HepG2 (cell line): ENCODE results near the gene BTG4. TPM values are rescaled to one million over a fixed set of nuclear protein-coding genes. Genes with fewer than 3 reads are reported as not detected.

Experiments used
- ATAC-seq: fragments of 200-7000 bp; cut with Tn5 transposase; 3 replicates; pipeline ENCODE4 v1.9.1; 2020; ENCODE audit warnings: mild to moderate bottlenecking, moderate library complexity
- BruUV-seq: library from RNA; stranded (reverse); fragments of 400-500 nt; replicated peaks from 2 replicates; lab custom pipeline; 2021; lab: Mats Ljungman, UMichigan
- CTCF ChIA-PET: fragments of 300-600 bp; formaldehyde crosslinking; extraction: SDS; loops from one replicate; lab custom pipeline; 2021; ENCODE audit warnings: low total read pairs, inconsistent platforms, low intra/inter-chr PET ratio; lab: Yijun Ruan, JAX
- POLR2A ChIA-PET: fragments of 350-600 bp; sonication (Branson Sonifier 250); formaldehyde crosslinking; loops from one replicate; lab custom pipeline; 2020; ENCODE audit warnings: antibody characterized with exemption, inconsistent platforms; lab: Yijun Ruan, JAX
- DNase-seq: peaks from one replicate; pipeline ENCODE4 v3.0.0-alpha.2; 2015; ENCODE audit warnings: low spot score
- FAIRE-seq: peaks from 3 replicates; lab custom pipeline; 2011; peaks lifted over from hg19 to GRCh38; lab: Jason Lieb, UNC
- H2AFZ ChIP-seq: one replicate; pipeline ENCODE4 v1.6.1; 2011; ENCODE audit warnings: low read length, inconsistent platforms
- H3K27ac ChIP-seq: fragments of 300-600 bp; 3 replicates; pipeline ENCODE4 v1.8.0; 2011; ENCODE audit warnings: mixed run types, mild to moderate bottlenecking, mixed read lengths, low read length, inconsistent platforms; ENCODE audit not compliant: insufficient read depth; ENCODE audit errors: extremely low read length
- H3K27me3 ChIP-seq, 2 experiments: fragments of 200-600 bp in 1 of 2; 2 replicates in 1 of 2; 3 replicates in 1 of 2; pipeline versions ENCODE4 v1.6.0 to v1.8.0; 2011; ENCODE audit warnings: low read length in 2 of 2, mild to moderate bottlenecking in 2 of 2, moderate library complexity in 2 of 2, inconsistent platforms in 1 of 2; ENCODE audit not compliant: insufficient read depth in 2 of 2, control insufficient read depth in 1 of 2
- H3K36me3 ChIP-seq, 2 experiments: fragments of 200-600 bp in 1 of 2; replicated peaks in 1 of 2; 2 replicates in 1 of 2; 3 replicates in 1 of 2; pipeline versions ENCODE4 v1.5.1 to v1.8.0; 2011; ENCODE audit warnings: low read length in 2 of 2, inconsistent platforms in 1 of 2; ENCODE audit not compliant: insufficient read depth in 2 of 2, control insufficient read depth in 1 of 2
- H3K4me1 ChIP-seq: 2 replicates; pipeline ENCODE4 v1.5.1; 2012; ENCODE audit warnings: low read length, inconsistent platforms; ENCODE audit not compliant: insufficient read depth
- H3K4me2 ChIP-seq: 2 replicates; pipeline ENCODE4 v1.6.0; 2011; ENCODE audit warnings: low read depth, low read length, inconsistent platforms
- H3K4me3 ChIP-seq, 3 experiments: fragments of 200-600 bp in 1 of 3; sonication (generic), shearing (Covaris generic) in 1 of 3; replicated peaks in 1 of 3; 2 replicates each; pipeline ENCODE4 v1.5.1; 2011 to 2016; ENCODE audit warnings: low read length in 3 of 3, inconsistent platforms in 2 of 3, low read depth in 2 of 3, mild to moderate bottlenecking in 2 of 3, control low read depth in 1 of 3, mixed read lengths in 1 of 3; ENCODE audit not compliant: insufficient read depth in 1 of 3
- H3K79me2 ChIP-seq: one replicate; pipeline ENCODE4 v1.6.1; 2011; ENCODE audit warnings: low read length, inconsistent platforms; ENCODE audit not compliant: insufficient read depth
- H3K9ac ChIP-seq: 2 replicates; pipeline ENCODE4 v1.6.0; 2011; ENCODE audit warnings: mild to moderate bottlenecking, low read depth, low read length, inconsistent platforms; ENCODE audit not compliant: insufficient read depth
- H3K9me3 ChIP-seq: 2 replicates; pipeline ENCODE4 v1.5.1; 2012; ENCODE audit warnings: mild to moderate bottlenecking, low read length
- H4K20me1 ChIP-seq: 2 replicates; pipeline ENCODE4 v1.6.0; 2011; ENCODE audit warnings: inconsistent platforms, mild to moderate bottlenecking, low read length, moderate library complexity; ENCODE audit not compliant: insufficient read depth
- ZNF766 ChIP-seq: sonication (generic); formaldehyde crosslinking; IDR thresholded peaks from 2 replicates; pipeline ENCODE4 v1.5.0; 2020; ENCODE audit warnings: missing genetic modification reagents, borderline replicate concordance
- ZSCAN25 ChIP-seq: sonication (generic); formaldehyde crosslinking; IDR thresholded peaks from 2 replicates; pipeline ENCODE4 v1.8.0; 2022; ENCODE audit warnings: mild to moderate bottlenecking, missing genetic modification reagents
- WGBS: methylation state at CpG from one replicate; pipeline ENCODE4 v1.1.6; 2017; ENCODE audit warnings: low lambda C conversion rate; 5-methylcytosine and 5-hydroxymethylcytosine counted together
- in situ Hi-C: cut with HindIII; loops from 2 replicates; pipeline ENCODE4 v1.10.0; 2017; ENCODE audit warnings: low pct_unique_long_range_greater_than_20kb; ENCODE audit not compliant: extremely low pct_ligation_motif_present
- intact Hi-C: fragments of 100-400 bp; cut with micrococcal nuclease; formaldehyde crosslinking; loops from one replicate; pipeline ENCODE4 v1.10.0; 2022; ENCODE audit not compliant: unreplicated experiment
- polyA plus RNA-seq, 8 experiments: library from polyadenylated mRNA; depleted of rRNA in 3 of 8; stranded (reverse) in 7 of 8; unstranded in 1 of 8; fragments of >200 nt; fragmentation: Illumina TruSeq in 4 of 8; extraction: Trizol in 4 of 8; gene quantifications; 2 replicates each; pipeline versions ENCODE4 v1.2.1 to v1.2.3, GENCODE V29; 2011 to 2016; ENCODE audit warnings: low read depth in 4 of 8, missing spikeins in 1 of 8, mixed read lengths in 1 of 8; ENCODE audit not compliant: insufficient read depth in 1 of 8
- total RNA-seq, 5 experiments: library from RNA; depleted of rRNA; stranded (reverse); fragments of >200 nt; fragmentation: Illumina TruSeq; extraction: Trizol; gene quantifications; 2 replicates each; pipeline ENCODE4 v1.2.3, GENCODE V29; 2016; ENCODE audit warnings: low read depth in 1 of 5
- TF ChIP-seq, protein P1 (sequence below): sonication (generic); formaldehyde crosslinking; IDR thresholded peaks from 2 replicates; pipeline ENCODE4 v1.5.0; 2020; ENCODE audit warnings: mild to moderate bottlenecking, missing genetic modification reagents, borderline replicate concordance
- TF ChIP-seq, protein P2 (sequence below): sonication (generic); formaldehyde crosslinking; IDR thresholded peaks from 2 replicates; pipeline ENCODE4 v1.5.0; 2020; ENCODE audit warnings: mild to moderate bottlenecking, missing genetic modification reagents, moderate library complexity
- TF ChIP-seq, protein P3 (sequence below): sonication (generic); formaldehyde crosslinking; IDR thresholded peaks from 2 replicates; pipeline ENCODE4 v1.5.0; 2020; ENCODE audit warnings: mild to moderate bottlenecking, missing genetic modification reagents

The BTG4 gene
- total and polyA plus RNA-seq, 2 of the 13 experiments (the other 11 are each of a cell fraction or from before 2014, with no cell fraction given) = not detected

DNA sequence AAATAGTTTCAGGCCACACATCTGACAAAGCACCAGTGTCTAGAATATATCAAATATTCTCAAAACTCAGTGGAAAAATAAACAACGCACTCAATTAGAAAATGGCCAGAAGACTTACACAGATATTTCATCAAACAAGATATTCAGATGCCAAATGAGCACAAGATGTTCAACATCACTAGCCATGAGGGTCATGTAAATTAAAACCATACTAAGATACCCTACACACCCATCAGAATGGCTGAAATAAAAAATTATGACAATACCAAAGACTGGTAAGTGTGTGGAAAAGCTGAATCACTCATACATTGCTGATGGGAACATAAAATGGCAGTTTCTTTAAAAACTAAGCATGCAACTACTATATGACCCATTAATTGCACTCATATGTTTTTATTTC lies 21.7 kb downstream of the BTG4 start:
- no peaks in the 10 kb centered on the region for H3K4me1 ChIP-seq
- intact Hi-C loops = no loop called here
- H3K27ac ChIP-seq = no peak overlapping the region
- H3K36me3 ChIP-seq = no peaks in the 10 kb centered on the region
- no peak overlapping the region for H3K4me3 ChIP-seq
- H3K79me2 ChIP-seq = no peaks in the 10 kb centered on the region
- 3% methylated on average over 1 of the region's 1 CpG for WGBS
- no peak for ATAC-seq
- CTCF ChIA-PET = no interaction called here
- in situ Hi-C loops = no loop called here
- H3K27me3 ChIP-seq = no peaks in the 10 kb centered on the region
- H3K9me3 ChIP-seq = no peaks in the 10 kb centered on the region
- FAIRE-seq = no peak
- H4K20me1 ChIP-seq = no peaks in the 10 kb centered on the region
- H3K9ac ChIP-seq = no peak overlapping the region
- H2AFZ ChIP-seq = no peak overlapping the region
- BruUV-seq = no TSS peak
- no peak for DNase-seq
- POLR2A ChIA-PET = no interaction called here
- H3K4me2 ChIP-seq = no peak overlapping the region
- TF ChIP-seq, protein P1, sequence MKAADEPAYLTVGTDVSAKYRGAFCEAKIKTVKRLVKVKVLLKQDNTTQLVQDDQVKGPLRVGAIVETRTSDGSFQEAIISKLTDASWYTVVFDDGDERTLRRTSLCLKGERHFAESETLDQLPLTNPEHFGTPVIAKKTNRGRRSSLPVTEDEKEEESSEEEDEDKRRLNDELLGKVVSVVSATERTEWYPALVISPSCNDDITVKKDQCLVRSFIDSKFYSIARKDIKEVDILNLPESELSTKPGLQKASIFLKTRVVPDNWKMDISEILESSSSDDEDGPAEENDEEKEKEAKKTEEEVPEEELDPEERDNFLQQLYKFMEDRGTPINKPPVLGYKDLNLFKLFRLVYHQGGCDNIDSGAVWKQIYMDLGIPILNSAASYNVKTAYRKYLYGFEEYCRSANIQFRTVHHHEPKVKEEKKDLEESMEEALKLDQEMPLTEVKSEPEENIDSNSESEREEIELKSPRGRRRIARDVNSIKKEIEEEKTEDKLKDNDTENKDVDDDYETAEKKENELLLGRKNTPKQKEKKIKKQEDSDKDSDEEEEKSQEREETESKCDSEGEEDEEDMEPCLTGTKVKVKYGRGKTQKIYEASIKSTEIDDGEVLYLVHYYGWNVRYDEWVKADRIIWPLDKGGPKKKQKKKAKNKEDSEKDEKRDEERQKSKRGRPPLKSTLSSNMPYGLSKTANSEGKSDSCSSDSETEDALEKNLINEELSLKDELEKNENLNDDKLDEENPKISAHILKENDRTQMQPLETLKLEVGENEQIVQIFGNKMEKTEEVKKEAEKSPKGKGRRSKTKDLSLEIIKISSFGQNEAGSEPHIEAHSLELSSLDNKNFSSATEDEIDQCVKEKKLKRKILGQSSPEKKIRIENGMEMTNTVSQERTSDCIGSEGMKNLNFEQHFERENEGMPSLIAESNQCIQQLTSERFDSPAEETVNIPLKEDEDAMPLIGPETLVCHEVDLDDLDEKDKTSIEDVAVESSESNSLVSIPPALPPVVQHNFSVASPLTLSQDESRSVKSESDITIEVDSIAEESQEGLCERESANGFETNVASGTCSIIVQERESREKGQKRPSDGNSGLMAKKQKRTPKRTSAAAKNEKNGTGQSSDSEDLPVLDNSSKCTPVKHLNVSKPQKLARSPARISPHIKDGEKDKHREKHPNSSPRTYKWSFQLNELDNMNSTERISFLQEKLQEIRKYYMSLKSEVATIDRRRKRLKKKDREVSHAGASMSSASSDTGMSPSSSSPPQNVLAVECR = no peak
- TF ChIP-seq, protein P2, sequence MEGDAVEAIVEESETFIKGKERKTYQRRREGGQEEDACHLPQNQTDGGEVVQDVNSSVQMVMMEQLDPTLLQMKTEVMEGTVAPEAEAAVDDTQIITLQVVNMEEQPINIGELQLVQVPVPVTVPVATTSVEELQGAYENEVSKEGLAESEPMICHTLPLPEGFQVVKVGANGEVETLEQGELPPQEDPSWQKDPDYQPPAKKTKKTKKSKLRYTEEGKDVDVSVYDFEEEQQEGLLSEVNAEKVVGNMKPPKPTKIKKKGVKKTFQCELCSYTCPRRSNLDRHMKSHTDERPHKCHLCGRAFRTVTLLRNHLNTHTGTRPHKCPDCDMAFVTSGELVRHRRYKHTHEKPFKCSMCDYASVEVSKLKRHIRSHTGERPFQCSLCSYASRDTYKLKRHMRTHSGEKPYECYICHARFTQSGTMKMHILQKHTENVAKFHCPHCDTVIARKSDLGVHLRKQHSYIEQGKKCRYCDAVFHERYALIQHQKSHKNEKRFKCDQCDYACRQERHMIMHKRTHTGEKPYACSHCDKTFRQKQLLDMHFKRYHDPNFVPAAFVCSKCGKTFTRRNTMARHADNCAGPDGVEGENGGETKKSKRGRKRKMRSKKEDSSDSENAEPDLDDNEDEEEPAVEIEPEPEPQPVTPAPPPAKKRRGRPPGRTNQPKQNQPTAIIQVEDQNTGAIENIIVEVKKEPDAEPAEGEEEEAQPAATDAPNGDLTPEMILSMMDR (CRISPR knock-in tag) = no peak
- TF ChIP-seq ZSCAN25 (CRISPR knock-in tag) = no peak
- no peak for TF ChIP-seq ZNF766 (CRISPR knock-in tag)
- TF ChIP-seq, protein P3, sequence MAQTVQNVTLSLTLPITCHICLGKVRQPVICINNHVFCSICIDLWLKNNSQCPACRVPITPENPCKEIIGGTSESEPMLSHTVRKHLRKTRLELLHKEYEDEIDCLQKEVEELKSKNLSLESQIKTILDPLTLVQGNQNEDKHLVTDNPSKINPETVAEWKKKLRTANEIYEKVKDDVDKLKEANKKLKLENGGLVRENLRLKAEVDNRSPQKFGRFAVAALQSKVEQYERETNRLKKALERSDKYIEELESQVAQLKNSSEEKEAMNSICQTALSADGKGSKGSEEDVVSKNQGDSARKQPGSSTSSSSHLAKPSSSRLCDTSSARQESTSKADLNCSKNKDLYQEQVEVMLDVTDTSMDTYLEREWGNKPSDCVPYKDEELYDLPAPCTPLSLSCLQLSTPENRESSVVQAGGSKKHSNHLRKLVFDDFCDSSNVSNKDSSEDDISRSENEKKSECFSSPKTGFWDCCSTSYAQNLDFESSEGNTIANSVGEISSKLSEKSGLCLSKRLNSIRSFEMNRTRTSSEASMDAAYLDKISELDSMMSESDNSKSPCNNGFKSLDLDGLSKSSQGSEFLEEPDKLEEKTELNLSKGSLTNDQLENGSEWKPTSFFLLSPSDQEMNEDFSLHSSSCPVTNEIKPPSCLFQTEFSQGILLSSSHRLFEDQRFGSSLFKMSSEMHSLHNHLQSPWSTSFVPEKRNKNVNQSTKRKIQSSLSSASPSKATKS (CRISPR knock-in tag) = no peak
- TF ChIP-seq, all 625 proteins: peak for 0
